HL-60 (cell line): Measurements from ENCODE around the gene GHSR.

ENCODE experiments used
- GABPA ChIP-seq: IDR thresholded peaks from 2 replicates; pipeline ENCODE4 v1.6.1; 2012; ENCODE audit warnings: low read depth
- POLR2AphosphoS5 ChIP-seq: IDR thresholded peaks from 2 replicates; pipeline ENCODE4 v1.6.1; 2012; ENCODE audit warnings: low read depth
- SPI1 ChIP-seq: IDR thresholded peaks from 2 replicates; pipeline ENCODE4 v1.6.1; 2012; ENCODE audit warnings: low read depth, mild to moderate bottlenecking, borderline replicate concordance
- TF ChIP-seq, protein P1 (sequence below): IDR thresholded peaks from one replicate; pipeline ENCODE4 v1.5.1; 2011; ENCODE audit warnings: low read length, control low read depth, inconsistent platforms; ENCODE audit not compliant: insufficient read depth
- TF ChIP-seq, protein P2 (sequence below): IDR thresholded peaks from 2 replicates; pipeline ENCODE4 v1.6.1; 2012; ENCODE audit warnings: low read depth; ENCODE audit not compliant: insufficient replicate concordance

DNA sequence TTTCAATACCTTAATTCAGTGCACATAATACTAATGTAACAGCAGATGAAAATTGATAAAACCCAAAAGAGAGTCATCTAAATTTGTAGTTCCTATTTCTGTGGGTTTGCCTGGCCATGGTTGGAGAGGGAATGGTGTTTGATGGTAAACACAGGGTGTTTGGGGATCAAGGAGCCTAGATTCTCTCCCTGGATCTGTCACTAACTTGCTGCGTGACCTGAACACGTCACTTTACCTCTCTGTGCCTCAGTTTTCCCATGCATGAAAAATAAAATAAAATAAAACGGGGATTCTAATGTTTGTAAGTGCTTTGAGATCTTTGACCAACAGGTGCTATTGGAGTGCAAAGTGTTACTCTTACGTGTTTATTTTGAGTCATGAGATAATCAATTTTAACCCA lies 49.8 kb downstream of the GHSR start:
- TF ChIP-seq POLR2AphosphoS5 (no peak), GABPA (no peak), SPI1 (no peak)
- TF ChIP-seq, protein P1, sequence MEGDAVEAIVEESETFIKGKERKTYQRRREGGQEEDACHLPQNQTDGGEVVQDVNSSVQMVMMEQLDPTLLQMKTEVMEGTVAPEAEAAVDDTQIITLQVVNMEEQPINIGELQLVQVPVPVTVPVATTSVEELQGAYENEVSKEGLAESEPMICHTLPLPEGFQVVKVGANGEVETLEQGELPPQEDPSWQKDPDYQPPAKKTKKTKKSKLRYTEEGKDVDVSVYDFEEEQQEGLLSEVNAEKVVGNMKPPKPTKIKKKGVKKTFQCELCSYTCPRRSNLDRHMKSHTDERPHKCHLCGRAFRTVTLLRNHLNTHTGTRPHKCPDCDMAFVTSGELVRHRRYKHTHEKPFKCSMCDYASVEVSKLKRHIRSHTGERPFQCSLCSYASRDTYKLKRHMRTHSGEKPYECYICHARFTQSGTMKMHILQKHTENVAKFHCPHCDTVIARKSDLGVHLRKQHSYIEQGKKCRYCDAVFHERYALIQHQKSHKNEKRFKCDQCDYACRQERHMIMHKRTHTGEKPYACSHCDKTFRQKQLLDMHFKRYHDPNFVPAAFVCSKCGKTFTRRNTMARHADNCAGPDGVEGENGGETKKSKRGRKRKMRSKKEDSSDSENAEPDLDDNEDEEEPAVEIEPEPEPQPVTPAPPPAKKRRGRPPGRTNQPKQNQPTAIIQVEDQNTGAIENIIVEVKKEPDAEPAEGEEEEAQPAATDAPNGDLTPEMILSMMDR: no peak
- TF ChIP-seq, protein P2, sequence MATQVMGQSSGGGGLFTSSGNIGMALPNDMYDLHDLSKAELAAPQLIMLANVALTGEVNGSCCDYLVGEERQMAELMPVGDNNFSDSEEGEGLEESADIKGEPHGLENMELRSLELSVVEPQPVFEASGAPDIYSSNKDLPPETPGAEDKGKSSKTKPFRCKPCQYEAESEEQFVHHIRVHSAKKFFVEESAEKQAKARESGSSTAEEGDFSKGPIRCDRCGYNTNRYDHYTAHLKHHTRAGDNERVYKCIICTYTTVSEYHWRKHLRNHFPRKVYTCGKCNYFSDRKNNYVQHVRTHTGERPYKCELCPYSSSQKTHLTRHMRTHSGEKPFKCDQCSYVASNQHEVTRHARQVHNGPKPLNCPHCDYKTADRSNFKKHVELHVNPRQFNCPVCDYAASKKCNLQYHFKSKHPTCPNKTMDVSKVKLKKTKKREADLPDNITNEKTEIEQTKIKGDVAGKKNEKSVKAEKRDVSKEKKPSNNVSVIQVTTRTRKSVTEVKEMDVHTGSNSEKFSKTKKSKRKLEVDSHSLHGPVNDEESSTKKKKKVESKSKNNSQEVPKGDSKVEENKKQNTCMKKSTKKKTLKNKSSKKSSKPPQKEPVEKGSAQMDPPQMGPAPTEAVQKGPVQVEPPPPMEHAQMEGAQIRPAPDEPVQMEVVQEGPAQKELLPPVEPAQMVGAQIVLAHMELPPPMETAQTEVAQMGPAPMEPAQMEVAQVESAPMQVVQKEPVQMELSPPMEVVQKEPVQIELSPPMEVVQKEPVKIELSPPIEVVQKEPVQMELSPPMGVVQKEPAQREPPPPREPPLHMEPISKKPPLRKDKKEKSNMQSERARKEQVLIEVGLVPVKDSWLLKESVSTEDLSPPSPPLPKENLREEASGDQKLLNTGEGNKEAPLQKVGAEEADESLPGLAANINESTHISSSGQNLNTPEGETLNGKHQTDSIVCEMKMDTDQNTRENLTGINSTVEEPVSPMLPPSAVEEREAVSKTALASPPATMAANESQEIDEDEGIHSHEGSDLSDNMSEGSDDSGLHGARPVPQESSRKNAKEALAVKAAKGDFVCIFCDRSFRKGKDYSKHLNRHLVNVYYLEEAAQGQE: no peak
